Measurements from ENCODE around the gene WNT9B.
"Not testable (repeated sequence)": the region's sequence is repeated elsewhere in the genome, so short reads cannot be mapped to it uniquely, and the experiment has no call there.

WNT9B gene

GRCh38 chr17:46911311-46911710 is 59.9 kb downstream of the WNT9B start:
- DNase-seq (ENCODE audit: low spot score): no peak

- DNase-seq (ENCODE audit: low spot score): no peak
Measured at GRCh38 chr17:46915596-46915995, 64.2 kb downstream of the WNT9B start.

- no peak for DNase-seq (ENCODE audit: low spot score)
Measured at GRCh38 chr17:46916211-46916610, 64.8 kb downstream of the WNT9B start.

- no peak for DNase-seq (ENCODE audit: low spot score)
Measured at GRCh38 chr17:46916623-46917022, 65.2 kb downstream of the WNT9B start.

GRCh38 chr17:46917041-46917440 is 65.7 kb downstream of the WNT9B start:
- no peak for DNase-seq (ENCODE audit: low spot score)

- DNase-seq (ENCODE audit: low spot score): no peak
Measured at GRCh38 chr17:46917516-46917915, 66.1 kb downstream of the WNT9B start.

GRCh38 chr17:46921962-46922361 is 70.6 kb downstream of the WNT9B start:
- DNase-seq (ENCODE audit: low spot score): not testable (repeated sequence)

GRCh38 chr17:46922487-46922803 is 71.1 kb downstream of the WNT9B start:
- no peak for DNase-seq (ENCODE audit: low spot score)

- peak; percentile 98 for DNase-seq (ENCODE audit: low spot score)
Measured at GRCh38 chr17:46922804-46923635, 71.6 kb downstream of the WNT9B start, which contains the start of gene GOSR2. GOSR2 (plus strand) TSS chr17:46923160; CDS start chr17:46923193, 33 bp downstream.

GRCh38 chr17:46925185-46925868 is 73.9 kb downstream of the WNT9B start:
- no peak for DNase-seq (ENCODE audit: low spot score)

GRCh38 chr17:46928467-46929261 is 77.3 kb downstream of the WNT9B start:
- DNase-seq (ENCODE audit: low spot score): no peak

- no peak for DNase-seq (ENCODE audit: low spot score)
Measured at GRCh38 chr17:46929413-46929812, 78.0 kb downstream of the WNT9B start.

- no peak for DNase-seq (ENCODE audit: low spot score)
Measured at GRCh38 chr17:46930051-46930450, 78.7 kb downstream of the WNT9B start.

GRCh38 chr17:46931596-46931995 is 80.2 kb downstream of the WNT9B start:
- DNase-seq (ENCODE audit: low spot score): no peak

- DNase-seq (ENCODE audit: low spot score): no peak
Measured at GRCh38 chr17:46935658-46936266, 84.4 kb downstream of the WNT9B start.
